K562 (cell line): ENCODE results near the gene NRTN. TPM values are rescaled to one million over a fixed set of nuclear protein-coding genes. Genes with fewer than 3 reads are reported as not detected.

Source experiments
- ARID2 ChIP-seq: fragments of 450-650 bp; IDR thresholded peaks from 2 replicates; pipeline ENCODE4 v1.6.1; 2017; ENCODE audit warnings: antibody characterized with exemption, mild to moderate bottlenecking
- BRF2 ChIP-seq: IDR thresholded peaks from 3 replicates; pipeline ENCODE4 v1.6.1; 2011; ENCODE audit warnings: borderline replicate concordance, mild to moderate bottlenecking; ENCODE audit not compliant: insufficient read length, insufficient read depth
- CBFA2T2 ChIP-seq: fragments of 450-650 bp; conservative IDR thresholded peaks from 2 replicates; pipeline ENCODE4 v1.6.1; 2017; ENCODE audit warnings: mild to moderate bottlenecking
- CBX5 ChIP-seq: IDR thresholded peaks from 2 replicates; pipeline ENCODE4 v1.6.1; 2014; ENCODE audit warnings: low read depth, borderline replicate concordance
- CEBPZ ChIP-seq: fragments of 150-350 bp; IDR thresholded peaks from 2 replicates; pipeline ENCODE4 v1.6.1; 2014; ENCODE audit warnings: low read depth, mild to moderate bottlenecking, low read length, borderline replicate concordance
- DMBX1 ChIP-seq: fragments of 250-450 bp; sonication (Bioruptor Pico); IDR thresholded peaks from 2 replicates; pipeline ENCODE4 v1.8.0; 2022; ENCODE audit warnings: inconsistent platforms, mild to moderate bottlenecking, moderate library complexity, borderline replicate concordance
- E2F1 ChIP-seq: sonication (generic); formaldehyde crosslinking; IDR thresholded peaks from 2 replicates; pipeline ENCODE4 v1.8.1; 2023; ENCODE audit warnings: mild to moderate bottlenecking, missing genetic modification reagents, moderate library complexity
- E2F3 ChIP-seq: fragments of 250-450 bp; sonication (Bioruptor Pico); IDR thresholded peaks from 2 replicates; pipeline ENCODE4 v1.4.0; 2020; ENCODE audit warnings: mild to moderate bottlenecking
- MAFK ChIP-seq: IDR thresholded peaks from 2 replicates; pipeline ENCODE4 v1.6.1; 2011; ENCODE audit warnings: low read length, improper control_type of control experiment
- NFYB ChIP-seq: IDR thresholded peaks from 2 replicates; pipeline ENCODE4 v1.6.1; 2011; ENCODE audit warnings: mild to moderate bottlenecking, moderate library complexity; ENCODE audit not compliant: insufficient read length; ENCODE audit errors: extremely low read depth
- PURB ChIP-seq: sonication (generic); formaldehyde crosslinking; IDR thresholded peaks from 2 replicates; pipeline ENCODE4 v1.9.0; 2021; ENCODE audit warnings: low read depth, mild to moderate bottlenecking, missing genetic modification reagents
- RB1 ChIP-seq: fragments of 450-650 bp; IDR thresholded peaks from 2 replicates; pipeline ENCODE4 v1.6.1; 2017; ENCODE audit warnings: low read depth, mild to moderate bottlenecking
- ZC3H8 ChIP-seq: fragments of 450-650 bp; IDR thresholded peaks from 2 replicates; pipeline ENCODE4 v1.6.1; 2017
- ZMIZ1 ChIP-seq, 2 experiments: fragments of 150-350 bp in 1 of 2; IDR thresholded peaks; 2 replicates each; pipeline ENCODE4 v1.6.1; 2012 to 2016; ENCODE audit warnings: low read depth in 2 of 2, low read length in 2 of 2, mild to moderate bottlenecking in 1 of 2, moderate library complexity in 1 of 2
- ZNF134 ChIP-seq: fragments of 250-450 bp; sonication (Bioruptor Pico); conservative IDR thresholded peaks from 2 replicates; pipeline ENCODE4 v1.4.0; 2020
- ZNF165 ChIP-seq: fragments of 250-450 bp; sonication (Bioruptor Pico); IDR thresholded peaks from 2 replicates; pipeline ENCODE4 v1.4.0; 2020; ENCODE audit warnings: borderline replicate concordance
- ZNF561 ChIP-seq: fragments of 450-650 bp; formaldehyde crosslinking; conservative IDR thresholded peaks from 2 replicates; pipeline ENCODE4 v1.4.0; 2020; ENCODE audit warnings: mild to moderate bottlenecking, moderate library complexity
- ZNF76 ChIP-seq: fragments of 250-450 bp; sonication (Bioruptor Pico); IDR thresholded peaks from 2 replicates; pipeline ENCODE4 v1.4.0; 2020; ENCODE audit warnings: mild to moderate bottlenecking, moderate library complexity, borderline replicate concordance
- polyA plus RNA-seq, 8 experiments: library from polyadenylated mRNA; depleted of rRNA in 4 of 8; stranded (reverse) in 5 of 8; unstranded in 3 of 8; fragments of >200 nt; fragmentation: Nextera tagmentation in 2 of 8; fragmentation: Illumina TruSeq in 1 of 8; extraction: Ambion mirVana in 2 of 8; extraction: Trizol in 1 of 8; gene quantifications; 2 replicates each; pipeline versions ENCODE4 v1.2.1 to v1.2.3, GENCODE V29; 2011 to 2014; ENCODE audit warnings: inconsistent platforms in 1 of 8, missing spikeins in 1 of 8
- total RNA-seq, 7 experiments: library from RNA; depleted of rRNA in 6 of 7; stranded (reverse); fragments of >200 nt in 6 of 7; fragmentation: Illumina TruSeq in 2 of 7; extraction: Trizol in 2 of 7; gene quantifications; 2 replicates each; pipeline versions ENCODE4 v1.2.1 to v1.2.3, GENCODE V29; 2011 to 2021; ENCODE audit warnings: low replicate concordance in 1 of 7

The NRTN gene
- total and polyA plus RNA-seq, 9 of the 15 experiments (the other 6 are each of a cell fraction or from before 2014, with no cell fraction given), result 0.62 to 8.1 (median 1.6) TPM; not detected in 2

GRCh38 chr19:5790559-5791520 is 14.0 kb upstream of the NRTN start, which contains the start of gene DUS3L (continued):
- TF ChIP-seq CBFA2T2, result peak; percentile 67
- no peak for TF ChIP-seq ZNF134
- no peak for TF ChIP-seq PURB (CRISPR knock-in tag)
- no peak for TF ChIP-seq MAFK
- TF ChIP-seq ARID2, result no peak
- no peak for TF ChIP-seq CBX5
- no peak; the same call in none of the 2 replicates for TF ChIP-seq RB1
- 0 out of 2 replicates have a peak, but pooled peaks have one; percentile 46 for TF ChIP-seq ZNF165 (CRISPR knock-in tag)
- TF ChIP-seq ZNF76 (CRISPR knock-in tag), result peak; percentile 87
- no peak for TF ChIP-seq NFYB
- no peak for TF ChIP-seq ZNF561 (CRISPR knock-in tag)
- TF ChIP-seq BRF2, result no peak
- no peak for TF ChIP-seq CEBPZ
- TF ChIP-seq ZMIZ1 (IDR thresholded peaks at IDR 0.05; ENCODE audit: low read depth in 2 of 2, low read length in 2 of 2), result peak in 1 of 2 experiments; percentile 44; a peak in 1 of 4 replicates
- peak; percentile 90 for TF ChIP-seq E2F1 (CRISPR knock-in tag)
- peak; percentile 17; the same call in 1 of the 2 replicates for TF ChIP-seq DMBX1
- no peak for TF ChIP-seq ZC3H8
- peak; percentile 72; the same call in 1 of the 2 replicates for TF ChIP-seq E2F3
